GM13976 (cell line): ENCODE results near the gene RHOF.
A peak's percentile ranks its signal among the peaks of the same experiment; 100 is the strongest.

Experiments used
- DNase-seq: peaks from one replicate; pipeline ENCODE4 v3.0.0; 2012; ENCODE audit warnings: low spot score
- CTCF ChIP-seq: IDR thresholded peaks from 2 replicates; pipeline ENCODE4 v1.5.1; 2012; ENCODE audit warnings: borderline replicate concordance, mild to moderate bottlenecking; ENCODE audit not compliant: insufficient read depth; ENCODE audit errors: extremely low read depth, missing control alignments, control extremely low read depth
- in situ Hi-C: fragments of 300-500 bp; cut with MboI; formaldehyde crosslinking; loops from one replicate; pipeline ENCODE4 v1.12.0; 2022; ENCODE audit warnings: low sequenced_read_pairs, mixed read lengths, inconsistent platforms; ENCODE audit not compliant: unreplicated experiment

Gene RHOF

GRCh38 chr12:121779422-121779895 lies 14.0 kb downstream of the RHOF start:
- in situ Hi-C loops, result no loop called here
- TF ChIP-seq CTCF, result no peak
- no peak for DNase-seq

- in situ Hi-C loops, result no loop called here
- no peak for DNase-seq
- no peak for TF ChIP-seq CTCF
These were observed 14.7 kb downstream of the RHOF start for GRCh38 chr12:121778567-121779421.

- in situ Hi-C loops, result no loop called here
- peak; percentile 92 for TF ChIP-seq CTCF
- DNase-seq, result peak; percentile 93
These were observed 17.0 kb downstream of the RHOF start for GRCh38 chr12:121776190-121777098.

- no peak for TF ChIP-seq CTCF
- no peak for DNase-seq
- in situ Hi-C loops, result no loop called here
These were observed 18.0 kb downstream of the RHOF start for GRCh38 chr12:121775501-121775900.

GRCh38 chr12:121774968-121775474 lies 18.5 kb downstream of the RHOF start:
- in situ Hi-C loops, result no loop called here
- DNase-seq, result no peak
- no peak for TF ChIP-seq CTCF
